Measurements from ENCODE around the gene EHBP1.
"Not testable (repeated sequence)": the region's sequence is repeated elsewhere in the genome, so short reads cannot be mapped to it uniquely, and the experiment has no call there.

The EHBP1 gene

DNA sequence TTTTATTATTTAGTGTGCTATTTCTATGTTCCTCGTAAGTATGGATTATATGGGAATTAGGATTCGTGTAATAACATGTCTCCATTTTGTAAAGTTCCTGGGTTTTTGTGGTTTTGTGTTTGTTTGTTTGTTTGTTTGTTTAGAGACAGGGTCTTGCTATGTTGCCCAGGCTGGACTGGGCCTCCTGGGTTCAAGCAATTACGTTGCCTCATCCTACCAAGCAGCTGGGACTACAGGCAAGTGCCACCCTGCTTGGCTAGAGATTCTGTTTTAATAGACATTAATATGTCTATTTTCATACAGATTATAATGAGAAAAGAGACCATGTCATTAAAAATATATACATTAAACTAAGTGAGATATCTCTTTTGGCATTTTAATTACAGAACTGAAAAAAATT lies 309.9 kb downstream of the EHBP1 start:
- DNase-seq (ENCODE audit: low read depth in 2 of 2): no peak

GRCh38 chr2:63018439-63018838 lies 312.9 kb downstream of the EHBP1 start:
- no peak for DNase-seq (ENCODE audit: low read depth in 2 of 2)

- DNase-seq (ENCODE audit: low read depth in 2 of 2): not testable (repeated sequence)
These were observed 314.2 kb downstream of the EHBP1 start for GRCh38 chr2:63019686-63020085.

DNA sequence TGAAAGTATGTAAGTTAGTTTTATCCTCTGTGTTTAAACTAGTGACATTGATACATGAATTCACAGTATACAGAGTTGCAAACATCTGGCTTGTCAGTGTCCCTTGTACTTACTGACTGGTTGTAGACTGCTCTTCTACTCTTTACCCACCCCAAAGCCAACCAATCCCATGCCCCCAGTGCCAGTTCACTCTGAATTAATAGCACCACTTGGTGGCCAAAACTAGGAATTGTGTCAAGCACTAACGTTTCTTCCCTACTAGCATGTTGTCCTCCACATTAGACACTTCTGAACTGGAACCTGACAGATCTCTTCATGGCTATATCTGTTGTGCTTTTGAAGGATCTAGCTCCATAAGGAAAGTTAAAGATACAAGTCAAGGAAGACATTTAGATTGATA lies 317.9 kb downstream of the EHBP1 start:
- no peak for DNase-seq (ENCODE audit: low read depth in 2 of 2)

DNA sequence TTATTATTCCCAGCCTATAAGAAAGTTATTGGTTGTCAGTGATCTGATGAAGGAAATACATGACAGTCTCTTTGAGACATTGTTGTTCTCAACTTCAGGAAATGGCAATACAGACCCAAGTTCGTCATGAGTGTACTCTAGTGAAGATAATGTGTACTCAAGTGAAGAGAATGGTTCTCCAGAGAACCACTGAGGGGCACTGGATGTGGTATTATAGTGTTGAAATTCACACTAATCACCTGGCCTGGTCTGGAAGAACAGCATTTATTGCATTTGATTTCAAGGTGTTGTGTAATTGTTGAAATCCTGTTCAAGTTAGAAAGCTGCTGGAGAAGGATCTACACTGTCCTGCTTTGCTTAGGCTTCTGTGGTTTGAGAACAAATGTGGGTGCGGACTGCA lies 321.7 kb downstream of the EHBP1 start:
- DNase-seq (ENCODE audit: low read depth in 2 of 2): no peak

GRCh38 chr2:63029058-63029457 lies 323.5 kb downstream of the EHBP1 start:
- DNase-seq (ENCODE audit: low read depth in 2 of 2): no peak

DNA sequence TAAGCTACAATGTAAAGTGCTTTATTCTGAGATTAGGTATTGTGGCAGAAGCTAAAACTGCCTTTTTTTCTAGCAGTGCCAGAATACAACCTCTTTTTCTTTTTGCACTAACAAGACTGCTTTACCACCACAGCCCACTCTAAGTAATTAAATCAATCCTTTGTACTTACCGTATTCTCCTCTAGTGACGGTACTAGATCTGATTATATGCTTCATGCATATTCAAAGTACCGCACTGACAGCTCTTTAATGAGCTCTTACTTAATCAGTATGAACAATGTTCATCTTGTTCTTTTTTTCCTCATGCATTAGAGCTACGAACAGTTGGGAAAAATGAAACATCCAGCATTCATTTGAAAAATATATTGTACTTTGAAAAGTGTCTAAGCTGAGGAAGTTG lies 329.0 kb downstream of the EHBP1 start:
- DNase-seq (ENCODE audit: low read depth in 2 of 2): no peak

GRCh38 chr2:63035169-63035568 lies 329.7 kb downstream of the EHBP1 start:
- no peak for DNase-seq (ENCODE audit: low read depth in 2 of 2)

- DNase-seq (ENCODE audit: low read depth in 2 of 2): no peak
These were observed 330.1 kb downstream of the EHBP1 start for GRCh38 chr2:63035660-63036059.

- no peak for DNase-seq (ENCODE audit: low read depth in 2 of 2)
These were observed 332.5 kb downstream of the EHBP1 start for GRCh38 chr2:63038034-63038433.

GRCh38 chr2:63040586-63040985 lies 335.1 kb downstream of the EHBP1 start:
- no peak for DNase-seq (ENCODE audit: low read depth in 2 of 2)

DNA sequence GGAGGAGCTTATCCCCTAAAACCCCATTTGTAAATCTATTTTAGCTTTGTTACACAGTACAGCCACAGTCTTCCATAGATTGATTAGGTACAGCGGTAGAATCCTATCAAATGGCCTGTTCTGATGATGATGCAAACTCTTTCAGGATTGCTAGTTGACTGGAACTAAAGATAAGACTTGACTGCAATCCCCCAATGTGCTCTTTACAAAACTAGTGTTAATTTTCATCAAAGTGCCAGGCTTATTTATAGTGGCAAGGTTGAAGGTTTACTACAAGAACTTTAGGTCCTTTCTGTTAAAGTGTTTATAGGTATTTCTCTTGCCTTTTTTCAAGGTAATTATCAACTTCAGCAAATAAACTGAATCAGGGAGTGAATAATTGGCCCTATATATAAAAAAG lies 336.1 kb downstream of the EHBP1 start:
- DNase-seq (ENCODE audit: low read depth in 2 of 2): no peak

- DNase-seq (ENCODE audit: low read depth in 2 of 2): no peak
These were observed 339.1 kb downstream of the EHBP1 start for GRCh38 chr2:63044362-63045327.

DNA sequence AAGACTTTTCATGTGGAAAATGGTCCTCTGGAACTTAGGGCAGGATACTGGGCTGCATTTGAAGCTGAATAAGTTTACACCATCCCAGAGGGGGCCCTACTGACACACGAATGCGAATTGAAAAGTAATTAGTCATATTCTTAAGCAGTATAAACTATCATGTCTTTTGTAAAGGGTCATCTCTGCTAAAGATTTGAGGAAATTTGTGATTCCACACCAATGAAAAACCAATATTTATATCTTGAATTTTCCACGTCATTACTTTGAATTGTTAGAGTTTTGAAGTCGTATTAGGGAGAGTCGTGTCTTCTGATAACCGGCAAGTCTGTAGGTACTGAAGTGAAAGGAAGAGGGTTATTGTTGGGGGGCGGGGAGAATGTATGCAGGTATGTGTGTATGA lies 341.0 kb downstream of the EHBP1 start:
- no peak for DNase-seq (ENCODE audit: low read depth in 2 of 2)

DNA sequence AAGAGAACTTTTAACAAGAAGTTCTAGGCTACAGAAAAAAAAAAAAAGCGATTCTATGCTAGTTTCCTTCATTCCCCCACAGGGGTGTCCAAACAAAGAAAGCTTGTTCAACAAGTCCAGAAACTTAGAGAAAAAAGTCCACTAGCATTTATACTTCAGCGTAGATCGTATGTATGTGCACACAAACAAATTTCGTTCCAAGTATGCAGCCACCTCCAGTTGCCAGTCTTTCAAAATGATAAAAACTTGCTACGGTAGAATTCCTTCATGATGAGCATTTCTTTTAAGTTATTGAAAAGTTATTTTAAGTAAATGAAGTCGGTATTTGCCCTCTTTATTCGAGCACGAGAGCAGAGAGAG lies 341.4 kb downstream of the EHBP1 start:
- no peak for DNase-seq (ENCODE audit: low read depth in 2 of 2)

DNA sequence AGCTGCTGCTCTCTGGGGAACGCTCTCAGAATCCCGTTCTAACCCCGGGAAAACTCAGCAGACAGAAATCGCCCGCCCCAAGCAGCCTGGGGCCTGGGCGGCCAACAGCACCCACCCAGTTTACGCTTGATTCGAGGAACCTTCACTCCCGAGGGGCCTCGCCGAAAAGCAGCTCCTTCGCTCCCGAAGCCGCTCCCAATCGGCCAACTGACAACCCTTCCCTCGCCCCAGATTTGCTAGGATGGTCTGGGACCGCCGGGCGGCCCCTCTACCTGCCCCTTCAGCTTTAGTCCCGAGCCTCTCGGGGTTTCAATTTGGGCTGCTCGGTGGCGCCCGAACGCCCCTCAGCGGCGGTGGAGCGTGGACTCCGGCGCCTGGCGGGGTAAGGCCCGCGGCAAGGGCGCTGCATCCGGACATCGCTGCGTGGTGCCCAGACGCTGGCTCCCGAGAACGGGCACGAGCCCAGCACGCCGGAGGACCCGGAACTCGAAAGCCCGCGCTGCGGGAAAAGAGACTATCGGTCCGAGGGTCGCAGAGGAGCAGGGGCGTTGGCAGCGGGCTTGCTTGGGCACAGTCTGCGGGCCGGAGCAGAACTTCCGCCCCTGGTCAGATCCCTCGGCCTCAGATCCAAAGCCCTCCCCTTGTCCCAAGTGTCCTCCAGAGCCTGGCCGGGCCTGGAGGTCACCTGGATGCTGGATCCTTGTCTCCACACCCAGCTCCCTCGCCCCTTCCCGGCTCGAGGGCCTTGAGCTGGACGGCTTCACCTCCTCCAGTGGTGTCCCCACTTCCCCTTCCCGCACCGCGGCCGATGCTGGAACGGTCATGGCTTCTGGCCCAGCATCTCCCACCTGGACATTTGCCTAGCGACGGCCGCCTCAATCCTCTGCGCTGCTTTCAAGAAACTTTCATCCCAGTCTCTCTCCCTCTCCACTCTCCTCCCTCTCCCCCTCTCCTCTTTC lies 342.1 kb downstream of the EHBP1 start:
- no peak for DNase-seq (ENCODE audit: low read depth in 2 of 2)

DNA sequence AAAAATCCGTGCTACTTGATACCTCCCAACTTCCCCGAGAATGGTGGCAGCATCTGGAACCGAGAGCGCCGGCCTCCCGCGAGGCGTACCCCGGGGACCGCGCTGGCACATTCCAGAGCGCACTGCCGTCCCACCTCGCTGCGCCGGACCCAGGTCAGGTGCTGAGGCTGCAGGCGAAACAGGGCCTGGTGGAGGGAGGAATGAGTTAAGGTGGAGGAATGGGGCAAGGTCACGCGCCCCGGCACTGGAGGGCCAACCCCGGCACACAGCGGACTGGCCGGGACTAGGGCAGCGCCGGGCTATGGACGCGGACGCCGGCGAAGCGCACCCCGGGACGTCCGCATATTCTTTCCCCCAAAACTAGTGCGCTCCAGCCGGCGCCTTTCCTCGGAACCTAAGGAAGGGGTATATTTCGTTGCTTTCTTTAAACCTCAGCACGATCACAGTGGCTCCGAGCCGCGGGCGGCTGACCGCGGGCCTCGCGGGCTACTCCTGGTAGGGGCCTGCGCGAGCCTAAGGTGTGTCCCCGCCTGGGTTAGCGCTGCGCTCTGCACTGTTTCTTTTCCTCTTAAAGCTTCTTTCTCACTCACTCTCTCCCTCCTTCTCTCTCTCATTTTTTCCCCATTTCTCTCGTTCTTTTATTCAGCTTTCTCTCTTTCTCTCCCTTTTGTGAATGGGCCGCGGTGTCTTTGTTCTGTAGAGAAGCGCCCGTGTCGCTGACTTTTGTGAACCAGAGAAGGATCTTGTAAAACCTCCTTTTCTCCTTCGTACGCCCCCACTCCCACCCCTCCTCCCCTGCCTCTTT lies 343.1 kb downstream of the EHBP1 start:
- DNase-seq (ENCODE audit: low read depth in 2 of 2): no peak

DNA sequence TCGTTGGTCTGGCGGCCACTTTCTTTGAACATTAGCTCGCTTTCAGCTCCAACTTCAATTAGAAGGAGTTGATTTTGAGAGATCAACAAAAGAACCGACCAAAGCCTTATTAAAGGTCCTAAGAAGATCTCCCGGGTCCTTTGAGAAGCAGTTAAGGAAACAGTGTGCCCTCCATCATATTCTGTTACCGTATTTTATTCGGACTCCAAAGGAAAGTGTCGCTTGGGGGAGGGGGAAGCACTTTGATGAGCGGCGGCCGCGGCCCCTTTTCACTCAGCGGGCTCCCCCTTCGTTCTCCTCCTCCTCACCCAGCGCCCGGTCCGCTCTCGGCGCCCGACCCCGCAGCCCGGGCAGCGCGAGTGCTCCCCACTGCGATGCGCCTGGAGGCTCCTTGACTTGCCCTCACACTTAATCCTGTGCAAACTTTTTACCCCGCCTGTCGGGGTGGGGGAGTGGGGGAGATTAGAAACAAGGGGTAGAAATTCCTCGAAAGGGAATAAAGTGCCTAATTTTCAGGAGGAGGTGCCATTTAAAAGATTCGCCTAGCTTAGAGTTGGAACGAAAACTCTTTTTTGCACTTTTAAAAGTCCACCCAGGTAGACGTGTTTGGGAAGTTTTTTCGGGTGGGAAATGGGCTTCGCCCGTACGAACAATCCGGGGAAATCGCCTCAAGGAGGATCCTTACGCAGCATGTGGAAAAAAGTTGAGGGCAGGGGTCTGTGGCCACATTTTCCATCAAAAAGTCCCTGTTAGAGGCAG lies 343.9 kb downstream of the EHBP1 start:
- DNase-seq (ENCODE audit: low read depth in 2 of 2): no peak

DNA sequence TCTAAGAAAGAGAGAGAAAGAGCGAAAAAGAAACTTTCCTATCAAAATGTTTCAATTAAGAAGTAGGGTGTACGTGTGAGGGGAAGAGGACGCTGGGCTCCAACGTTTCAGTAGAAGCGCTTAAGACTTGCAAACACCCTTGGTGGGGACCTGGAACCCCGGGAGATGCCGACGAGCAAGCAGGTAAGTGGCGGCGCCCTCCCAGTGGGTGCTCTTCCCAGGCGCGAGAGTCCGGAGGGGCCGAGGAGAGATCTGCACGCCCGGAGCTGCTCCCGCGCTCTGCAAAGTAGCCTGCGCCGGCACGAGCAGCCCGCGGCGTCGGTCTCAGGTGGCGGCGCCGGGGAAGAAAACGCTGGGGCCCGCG lies 344.4 kb downstream of the EHBP1 start:
- DNase-seq (ENCODE audit: low read depth in 2 of 2): no peak

DNA sequence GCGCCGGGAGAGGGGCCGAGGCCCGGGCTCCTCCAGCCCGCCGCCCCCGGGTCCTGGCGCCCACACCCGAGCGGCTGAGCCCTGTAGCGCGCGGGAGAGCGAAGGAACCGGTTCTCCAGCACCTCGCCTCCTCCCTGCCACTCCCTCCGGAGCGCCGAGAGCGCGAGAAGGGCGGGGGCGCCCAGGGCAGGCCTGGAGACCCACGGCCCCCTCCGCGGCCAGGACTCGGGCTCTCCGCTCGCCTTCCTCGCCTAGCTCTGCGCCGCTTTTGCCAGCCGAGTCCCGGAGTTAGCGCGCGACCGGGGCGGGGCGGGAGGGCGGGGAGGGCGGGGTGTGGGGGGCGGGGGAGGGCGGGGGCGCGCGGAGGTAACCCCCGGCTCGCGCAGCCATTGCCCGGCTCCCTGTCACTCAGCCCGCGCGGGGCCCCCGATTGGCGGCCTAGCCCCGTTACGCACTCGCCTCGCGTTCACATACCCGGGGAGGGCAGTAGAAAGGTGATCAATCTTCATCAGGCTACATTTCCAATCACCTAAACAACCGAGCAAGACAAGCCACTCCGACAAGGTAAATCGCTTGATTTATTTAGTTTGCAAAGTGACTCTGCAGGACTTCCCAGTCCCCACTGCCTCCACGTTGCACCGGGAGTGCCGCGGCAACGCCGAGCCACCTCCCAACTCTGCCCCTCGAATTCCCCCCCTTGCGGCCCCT lies 345.0 kb downstream of the EHBP1 start, which contains the start of gene OTX1:
OTX1 (plus strand) TSS at position 497 of the 708 bp plus-strand sequence. CDS start 2,161 bp downstream, outside the sequence.
- no peak for DNase-seq (ENCODE audit: low read depth in 2 of 2)

All from fibroblast of skin of left biceps (primary cell).